ENCODE measurements around the gene SEZ6. TPM values are rescaled to one million over a fixed set of nuclear protein-coding genes. Genes with fewer than 3 reads are reported as not detected.

The SEZ6 gene
- total and polyA plus RNA-seq, 2 donors: 0.04 to 0.16 TPM

- no peak for DNase-seq (ENCODE audit: extremely low spot score)
- H3K36me3 ChIP-seq (ENCODE audit: insufficient read depth): no peaks in the 10 kb centered on the region
- WGBS: 91% methylated on average over 13 of the region's 13 CpGs
These were observed 48.4 kb downstream of the SEZ6 start for GRCh38 chr17:28957277-28957991.

GRCh38 chr17:28956861-28957260, 49.0 kb downstream of the SEZ6 start:
- Histone ChIP-seq H3K27ac (ENCODE audit: low read depth) (no peak overlapping the region), H3K4me3 (ENCODE audit: low read depth, low read length) (no peak overlapping the region), H3K4me1 (ENCODE audit: insufficient read depth) (no peaks in the 10 kb centered on the region), H3K36me3 (ENCODE audit: insufficient read depth) (no peaks in the 10 kb centered on the region)
- 95% methylated on average over 3 of the region's 3 CpGs for WGBS
- no peak for DNase-seq (ENCODE audit: extremely low spot score)

More at GRCh38 chr17:28957277-28957991, 48.4 kb downstream of the SEZ6 start:
- Histone ChIP-seq H3K4me1 (ENCODE audit: insufficient read depth) (no peaks in the 10 kb centered on the region), H3K4me3 (ENCODE audit: low read depth, low read length) (no peak overlapping the region), H3K27ac (ENCODE audit: low read depth) (no peak overlapping the region)

GRCh38 chr17:28956112-28956511, 49.7 kb downstream of the SEZ6 start:
- 65% methylated on average over 7 of the region's 7 CpGs for WGBS
- no peak for DNase-seq (ENCODE audit: extremely low spot score)
- Histone ChIP-seq H3K4me3 (ENCODE audit: low read depth, low read length) (no peak overlapping the region), H3K4me1 (ENCODE audit: insufficient read depth) (no peaks in the 10 kb centered on the region), H3K27ac (ENCODE audit: low read depth) (no peak overlapping the region), H3K36me3 (ENCODE audit: insufficient read depth) (no peaks in the 10 kb centered on the region)

GRCh38 chr17:28955408-28955807, 50.4 kb downstream of the SEZ6 start:
- DNase-seq (ENCODE audit: extremely low spot score): no peak
- 92% methylated on average over 5 of the region's 5 CpGs for WGBS
- H3K4me1 ChIP-seq (ENCODE audit: insufficient read depth): no peaks in the 10 kb centered on the region
- no peak overlapping the region for H3K27ac ChIP-seq (ENCODE audit: low read depth)
- H3K4me3 ChIP-seq (ENCODE audit: low read depth, low read length): no peak overlapping the region
- H3K36me3 ChIP-seq (ENCODE audit: insufficient read depth): no peaks in the 10 kb centered on the region

- Histone ChIP-seq H3K4me1 (ENCODE audit: insufficient read depth) (no peaks in the 10 kb centered on the region), H3K4me3 (ENCODE audit: low read depth, low read length) (no peak overlapping the region), H3K36me3 (ENCODE audit: insufficient read depth) (no peaks in the 10 kb centered on the region), H3K27ac (ENCODE audit: low read depth) (no peak overlapping the region)
- 83% methylated on average over 2 of the region's 2 CpGs for WGBS
- no peak for DNase-seq (ENCODE audit: extremely low spot score)
These were observed 50.9 kb downstream of the SEZ6 start for GRCh38 chr17:28954886-28955285.

- no peaks in the 10 kb centered on the region for H3K36me3 ChIP-seq (ENCODE audit: insufficient read depth)
- WGBS: 33% methylated on average over 5 of the region's 5 CpGs
- no peak for DNase-seq (ENCODE audit: extremely low spot score)
- no peak overlapping the region for H3K27ac ChIP-seq (ENCODE audit: low read depth)
- no peak overlapping the region for H3K4me3 ChIP-seq (ENCODE audit: low read depth, low read length)
- H3K4me1 ChIP-seq (ENCODE audit: insufficient read depth): no peaks in the 10 kb centered on the region
These were observed 52.3 kb downstream of the SEZ6 start for GRCh38 chr17:28953444-28954118.

- Histone ChIP-seq H3K4me1 (ENCODE audit: insufficient read depth) (no peaks in the 10 kb centered on the region), H3K27ac (ENCODE audit: low read depth) (peak overlapping the region; percentile 98), H3K36me3 (ENCODE audit: insufficient read depth) (no peaks in the 10 kb centered on the region), H3K4me3 (ENCODE audit: low read depth, low read length) (peak overlapping the region; percentile 49)
- DNase-seq (ENCODE audit: extremely low spot score): peak; percentile 99
- WGBS: 5% methylated on average over 36 of the region's 36 CpGs
These were observed 53.5 kb downstream of the SEZ6 start for GRCh38 chr17:28951991-28952975.

- no peaks in the 10 kb centered on the region for H3K36me3 ChIP-seq (ENCODE audit: insufficient read depth)
- peak; percentile 100 for DNase-seq (ENCODE audit: extremely low spot score)
- under 1% methylated on average over 51 of the region's 51 CpGs for WGBS
- H3K27ac ChIP-seq (ENCODE audit: low read depth): peak within 1 kb of the TSS; percentile 98
- H3K4me3 ChIP-seq (ENCODE audit: low read depth, low read length): peak within 1 kb of the TSS; percentile 98
- H3K4me1 ChIP-seq (ENCODE audit: insufficient read depth): no peaks in the 10 kb centered on the region
These were observed 54.3 kb downstream of the SEZ6 start, which contains the start of gene PHF12 for GRCh38 chr17:28951428-28951990. Gene PHF12, minus strand, starts transcription at chr17:28951518. Its CDS starts 558 bp downstream, at chr17:28950960.

- H3K4me3 ChIP-seq (ENCODE audit: low read depth, low read length): peak overlapping the region; percentile 98
- peak overlapping the region; percentile 96 for H3K27ac ChIP-seq (ENCODE audit: low read depth)
- DNase-seq (ENCODE audit: extremely low spot score): no peak
- peaks cover 3% of the 10 kb centered on the region for H3K4me1 ChIP-seq (ENCODE audit: insufficient read depth)
- WGBS: under 1% methylated on average over 50 of the region's 51 CpGs
- no peaks in the 10 kb centered on the region for H3K36me3 ChIP-seq (ENCODE audit: insufficient read depth)
These were observed 54.9 kb downstream of the SEZ6 start for GRCh38 chr17:28950752-28951427.

- DNase-seq (ENCODE audit: extremely low spot score): no peak
- peak overlapping the region; percentile 96 for H3K27ac ChIP-seq (ENCODE audit: low read depth)
- under 1% methylated on average over 43 of the region's 43 CpGs for WGBS
- H3K4me3 ChIP-seq (ENCODE audit: low read depth, low read length): peak overlapping the region; percentile 98
- no peaks in the 10 kb centered on the region for H3K36me3 ChIP-seq (ENCODE audit: insufficient read depth)
- peaks cover 3% of the 10 kb centered on the region for H3K4me1 ChIP-seq (ENCODE audit: insufficient read depth)
These were observed 55.6 kb downstream of the SEZ6 start for GRCh38 chr17:28950017-28950751.

GRCh38 chr17:28949185-28950016, 56.4 kb downstream of the SEZ6 start:
- peak overlapping the region; percentile 98 for H3K4me3 ChIP-seq (ENCODE audit: low read depth, low read length)
- peaks cover 3% of the 10 kb centered on the region for H3K4me1 ChIP-seq (ENCODE audit: insufficient read depth)
- DNase-seq (ENCODE audit: extremely low spot score): no peak
- under 1% methylated on average over 61 of the region's 61 CpGs for WGBS
- H3K36me3 ChIP-seq (ENCODE audit: insufficient read depth): no peaks in the 10 kb centered on the region
- peak overlapping the region; percentile 83 for H3K27ac ChIP-seq (ENCODE audit: low read depth)

- WGBS: under 1% methylated on average over 15 of the region's 15 CpGs
- H3K4me1 ChIP-seq (ENCODE audit: insufficient read depth): peaks cover 3% of the 10 kb centered on the region
- no peaks in the 10 kb centered on the region for H3K36me3 ChIP-seq (ENCODE audit: insufficient read depth)
- H3K27ac ChIP-seq (ENCODE audit: low read depth): peak overlapping the region; percentile 83
- peak overlapping the region; percentile 98 for H3K4me3 ChIP-seq (ENCODE audit: low read depth, low read length)
- DNase-seq (ENCODE audit: extremely low spot score): no peak
These were observed 57.0 kb downstream of the SEZ6 start for GRCh38 chr17:28948873-28949184.

Measured in urinary bladder (tissue), 4 donors.